Chondrocyte (in vitro differentiated cells): ENCODE measurements around the gene PPP1CA. TPM values are rescaled to one million over a fixed set of nuclear protein-coding genes. Genes with fewer than 3 reads are reported as not detected.

Experiments used
- DNase-seq: peaks from one replicate; pipeline ENCODE4 v3.0.0; 2021; ENCODE audit warnings: mixed read lengths, low spot score
- H3K27ac Mint-ChIP-seq: one replicate; pipeline ENCODE4 v1.8.0; 2021; ENCODE audit warnings: mild to moderate bottlenecking, moderate library complexity, mixed read lengths; ENCODE audit not compliant: unreplicated experiment
- H3K27me3 Mint-ChIP-seq: 2 replicates; pipeline ENCODE4 v1.8.0; 2021; ENCODE audit warnings: low read depth, mixed read lengths
- H3K36me3 Mint-ChIP-seq: 2 replicates; pipeline ENCODE4 v1.8.0; 2021; ENCODE audit warnings: low read depth, mixed read lengths
- H3K4me1 Mint-ChIP-seq: 2 replicates; pipeline ENCODE4 v1.8.0; 2021; ENCODE audit warnings: low read depth, mild to moderate bottlenecking, mixed read lengths
- H3K4me3 Mint-ChIP-seq: one replicate; pipeline ENCODE4 v1.8.0; 2021; ENCODE audit warnings: mild to moderate bottlenecking, moderate library complexity, mixed read lengths; ENCODE audit not compliant: unreplicated experiment
- H3K9me3 Mint-ChIP-seq: 2 replicates; pipeline ENCODE4 v1.8.0; 2021; ENCODE audit warnings: low read depth, mixed read lengths
- CTCF ChIP-seq: fragments of 200-600 bp; sonication (generic); IDR thresholded peaks from 2 replicates; pipeline ENCODE4 v1.5.0; 2021; ENCODE audit warnings: antibody characterized with exemption, mild to moderate bottlenecking, moderate library complexity
- total RNA-seq: library from RNA; stranded (reverse); gene quantifications from 3 replicates; pipeline ENCODE4 v1.2.1, GENCODE V29; 2021

PPP1CA gene
- total RNA-seq, 1 donor from 2014 or later = 109 TPM

- TF ChIP-seq CTCF = no peak
- Mint-ChIP-seq H3K27ac (peak overlapping the region; percentile 71), H3K4me1 (peaks cover 48% of the 10 kb centered on the region), H3K36me3 (peaks cover 2% of the 10 kb centered on the region), H3K27me3 (no peaks in the 10 kb centered on the region), H3K4me3 (no peak overlapping the region), H3K9me3 (no peaks in the 10 kb centered on the region)
- no peak for DNase-seq
Observed at GRCh38 chr11:67357831-67358670, 43.6 kb downstream of the PPP1CA start.

DNA sequence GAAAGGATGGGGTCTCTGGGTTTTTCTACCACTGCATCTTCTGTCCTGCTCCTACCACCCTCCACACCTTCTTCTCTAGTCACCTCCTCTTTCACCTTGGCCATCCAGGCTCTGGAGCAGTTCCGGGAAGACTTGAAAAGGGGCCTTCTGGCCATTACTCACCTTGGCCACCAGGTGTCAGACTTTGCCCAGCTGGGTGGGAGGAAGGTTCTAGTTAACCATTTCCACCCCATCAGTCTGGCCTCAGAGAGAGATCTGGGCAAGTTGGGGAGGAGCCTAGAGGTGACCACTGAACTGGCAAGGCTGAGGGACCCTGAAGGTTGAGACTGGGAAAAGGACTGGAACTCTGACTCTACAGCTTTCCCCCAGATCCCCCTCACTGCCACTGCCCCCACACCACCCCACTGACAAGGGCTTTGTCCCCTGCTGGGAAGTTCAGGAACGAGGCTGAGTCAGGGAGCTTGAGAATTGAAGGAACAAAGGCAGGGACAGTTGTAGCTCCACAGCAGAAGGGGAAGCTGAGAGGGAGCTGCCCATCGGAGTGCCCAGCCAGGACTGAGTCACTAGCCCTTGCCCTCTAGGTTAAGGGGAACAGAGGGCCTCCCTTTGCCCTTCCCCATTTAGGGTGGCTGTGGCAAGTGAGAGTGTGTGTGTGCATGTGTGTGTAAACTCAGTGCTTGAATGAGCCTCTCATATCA lies 44.6 kb downstream of the PPP1CA start:
- no peak overlapping the region for H3K4me3 Mint-ChIP-seq

DNA sequence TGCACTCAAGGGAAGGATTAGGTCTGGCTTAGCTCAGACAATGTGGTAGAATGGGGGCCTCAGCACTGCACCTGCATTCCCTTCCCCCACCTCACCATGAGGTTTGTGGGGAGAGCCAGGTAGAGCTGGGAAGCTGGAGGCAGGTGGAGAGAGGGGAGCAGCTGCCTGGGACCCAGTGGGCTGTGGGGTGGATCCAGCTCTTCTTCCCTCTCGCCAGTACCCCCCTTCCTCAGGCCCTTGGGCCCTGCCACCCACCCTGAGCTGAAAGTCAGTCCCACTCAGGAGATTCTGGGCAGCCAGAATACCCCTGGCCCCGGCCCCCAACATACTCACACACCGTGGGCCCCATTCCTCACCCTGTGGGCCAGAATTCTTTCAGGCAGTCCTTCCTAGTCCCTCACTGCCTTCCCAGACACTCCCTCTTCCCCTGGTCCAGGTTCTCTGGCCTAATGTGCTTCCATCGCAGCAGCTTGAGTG lies 45.2 kb downstream of the PPP1CA start:
- no peak for DNase-seq
- Mint-ChIP-seq H3K36me3 (no peaks in the 10 kb centered on the region), H3K27me3 (no peaks in the 10 kb centered on the region), H3K9me3 (no peaks in the 10 kb centered on the region), H3K4me3 (no peak overlapping the region), H3K4me1 (peaks cover 60% of the 10 kb centered on the region), H3K27ac (peak overlapping the region; percentile 100)
- no peak for TF ChIP-seq CTCF

More for the DNA sequence above, 44.6 kb downstream of the PPP1CA start:
- Mint-ChIP-seq H3K27me3 (no peaks in the 10 kb centered on the region), H3K9me3 (no peaks in the 10 kb centered on the region), H3K27ac (peak overlapping the region; percentile 90), H3K36me3 (no peaks in the 10 kb centered on the region), H3K4me1 (peaks cover 56% of the 10 kb centered on the region)
- TF ChIP-seq CTCF = peak; percentile 96
- no peak for DNase-seq

DNA sequence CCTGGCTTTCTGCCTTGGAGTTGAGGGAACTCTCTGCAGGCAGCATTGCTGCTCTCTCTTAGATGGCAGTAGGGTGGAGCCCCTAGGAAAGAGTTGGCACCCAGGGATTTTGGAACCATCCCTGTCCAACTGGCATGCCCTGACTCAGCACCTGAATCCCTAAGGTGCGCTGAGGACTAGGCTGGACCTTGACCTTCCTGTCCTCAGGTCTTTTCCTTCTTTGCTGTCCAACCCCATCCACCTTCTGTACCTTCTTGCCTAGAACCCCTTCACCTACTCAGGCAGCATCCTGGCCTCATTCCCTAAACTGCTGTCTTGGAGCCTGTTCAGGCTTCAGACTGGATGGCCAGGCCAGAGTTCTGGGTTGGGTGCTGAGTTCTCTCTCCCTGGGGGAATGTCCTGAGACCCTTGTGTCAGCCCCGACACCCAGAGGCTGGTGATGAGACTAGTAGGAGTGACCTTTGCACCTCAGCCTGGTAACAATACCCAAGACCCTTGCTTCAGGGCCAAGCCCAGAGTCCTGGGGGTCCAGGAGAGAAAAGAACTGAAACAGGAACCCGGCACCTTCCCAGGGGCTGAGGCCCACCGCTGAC lies 45.8 kb downstream of the PPP1CA start:
- no peaks in the 10 kb centered on the region for H3K36me3 Mint-ChIP-seq
- H3K27ac Mint-ChIP-seq = peak overlapping the region; percentile 100
- no peaks in the 10 kb centered on the region for H3K27me3 Mint-ChIP-seq
- DNase-seq = no peak
- TF ChIP-seq CTCF = no peak
- no peak overlapping the region for H3K4me3 Mint-ChIP-seq
- no peaks in the 10 kb centered on the region for H3K9me3 Mint-ChIP-seq
- peaks cover 65% of the 10 kb centered on the region for H3K4me1 Mint-ChIP-seq
